K562 (cell line): ENCODE results near the gene SLIT1. TPM values are rescaled to one million over a fixed set of nuclear protein-coding genes. Genes with fewer than 3 reads are reported as not detected.

Source experiments
- ATAC-seq: fragments of 200-7000 bp; cut with Tn5 transposase; 3 replicates; pipeline ENCODE4 v1.9.1; 2020; ENCODE audit warnings: moderate library complexity
- BruUV-seq: library from RNA; stranded (reverse); fragments of 400-500 nt; replicated peaks from 2 replicates; lab custom pipeline; 2021; lab: Mats Ljungman, UMichigan
- CTCF ChIA-PET: fragments of 300-600 bp; formaldehyde crosslinking; extraction: SDS; loops from one replicate; lab custom pipeline; 2021; ENCODE audit warnings: low intra/inter-chr PET ratio; lab: Yijun Ruan, JAX
- POLR2A ChIA-PET: fragments of 300-600, 350-650 bp; sonication (Branson Sonifier 250); formaldehyde crosslinking; extraction: SDS; loops from one replicate; lab custom pipeline; 2021; ENCODE audit warnings: antibody characterized with exemption, inconsistent platforms; lab: Yijun Ruan, JAX
- DNase-seq, 4 experiments: peaks; one replicate each; pipeline versions ENCODE4 v3.0.0 to v3.0.0-alpha.2; 2011 to 2018; ENCODE audit warnings: low spot score in 3 of 4, mixed read lengths in 3 of 4; ENCODE audit errors: extremely low read depth in 1 of 4
- FAIRE-seq: peaks from 2 replicates; lab custom pipeline; 2011; peaks lifted over from hg19 to GRCh38; lab: Jason Lieb, UNC
- H2AFZ ChIP-seq: 2 replicates; pipeline ENCODE4 v1.6.0; 2011; ENCODE audit warnings: low read depth, low read length, control low read depth, inconsistent platforms
- H3K27ac ChIP-seq: fragments of 200-600 bp; 3 replicates; pipeline ENCODE4 v1.8.0; 2011; ENCODE audit warnings: low read depth, mild to moderate bottlenecking, control low read depth, inconsistent platforms, low read length, moderate library complexity, mixed read lengths; ENCODE audit errors: extremely low read depth
- H3K27me3 ChIP-seq, 2 experiments: fragments of 300-600 bp in 1 of 2; 2 replicates in 1 of 2; 3 replicates in 1 of 2; pipeline versions ENCODE4 v1.6.0 to v1.8.0; 2011; ENCODE audit warnings: inconsistent platforms in 2 of 2, low read length in 2 of 2, mild to moderate bottlenecking in 1 of 2, mixed read lengths in 1 of 2, moderate library complexity in 1 of 2; ENCODE audit not compliant: control insufficient read depth in 2 of 2, insufficient read depth in 2 of 2
- H3K36me3 ChIP-seq: fragments of 300-600 bp; 3 replicates; pipeline ENCODE4 v1.8.0; 2011; ENCODE audit warnings: mild to moderate bottlenecking, low read length, inconsistent platforms; ENCODE audit not compliant: control insufficient read depth, insufficient read depth
- H3K4me1 ChIP-seq, 2 experiments: fragments of 200-600 bp in 1 of 2; replicated peaks in 1 of 2; 2 replicates in 1 of 2; 3 replicates in 1 of 2; pipeline versions ENCODE4 v1.5.1 to v1.8.0; 2011; ENCODE audit warnings: inconsistent platforms in 2 of 2, low read length in 2 of 2, mild to moderate bottlenecking in 1 of 2, mixed read lengths in 1 of 2, moderate library complexity in 1 of 2; ENCODE audit not compliant: control insufficient read depth in 2 of 2, insufficient read depth in 2 of 2
- H3K4me2 ChIP-seq: 2 replicates; pipeline ENCODE4 v1.6.1; 2011; ENCODE audit warnings: low read length, control low read depth, inconsistent platforms, mixed read lengths; ENCODE audit not compliant: insufficient read depth
- H3K4me3 ChIP-seq: fragments of 200-600 bp; sonication (generic), shearing (Covaris generic); 2 replicates; pipeline ENCODE4 v1.5.1; 2016; ENCODE audit warnings: control low read depth, inconsistent platforms
- H3K79me2 ChIP-seq: fragments of 200-600 bp; 3 replicates; pipeline ENCODE4 v1.8.0; 2011; ENCODE audit warnings: low read length, inconsistent platforms; ENCODE audit not compliant: control insufficient read depth, insufficient read depth
- H3K9ac ChIP-seq, 2 experiments: 2 replicates each; pipeline versions ENCODE4 v1.6.0 to v1.6.1; 2011; ENCODE audit warnings: low read depth in 2 of 2, low read length in 2 of 2, control low read depth in 1 of 2, inconsistent platforms in 1 of 2, mild to moderate bottlenecking in 1 of 2, mixed read lengths in 1 of 2; ENCODE audit not compliant: insufficient read depth in 1 of 2
- H3K9me1 ChIP-seq: one replicate; pipeline ENCODE4 v1.6.0; 2011; ENCODE audit warnings: inconsistent platforms, mild to moderate bottlenecking, low read length, moderate library complexity; ENCODE audit not compliant: control insufficient read depth, insufficient read depth
- H3K9me3 ChIP-seq: replicated peaks from 2 replicates; pipeline ENCODE4 v1.5.1; 2011; ENCODE audit warnings: low read depth, low read length, inconsistent platforms; ENCODE audit not compliant: control insufficient read depth, insufficient read depth
- H4K20me1 ChIP-seq: replicated peaks from 2 replicates; pipeline ENCODE4 v1.6.1; 2011; ENCODE audit warnings: low read length, inconsistent platforms, mixed read lengths; ENCODE audit not compliant: control insufficient read depth, insufficient read depth
- SRSF9 ChIP-seq: fragments of 200-400 bp; formaldehyde crosslinking; IDR thresholded peaks from 2 replicates; pipeline ENCODE4 v1.6.1; 2017; ENCODE audit warnings: low read depth, low read length, borderline replicate concordance
- TAF7 ChIP-seq: fragments of 450-650 bp; IDR thresholded peaks from 2 replicates; pipeline ENCODE4 v1.6.1; 2016; ENCODE audit warnings: missing genetic modification characterization, missing compliant biosample characterization
- WGBS: fragments of 100-300 bp; shearing (Covaris generic); methylation state at CpG from one replicate; pipeline ENCODE4 v1.1.6; 2016; ENCODE audit warnings: low coverage, mixed read lengths; ENCODE audit not compliant: insufficient coverage; ENCODE audit errors: missing lambda C conversion rate; 5-methylcytosine and 5-hydroxymethylcytosine counted together
- in situ Hi-C: fragments of 300-500 bp; cut with MboI; formaldehyde crosslinking; loops from 4 replicates; pipeline ENCODE4 v1.15.0; 2018; ENCODE audit warnings: inconsistent platforms, mixed read lengths
- intact Hi-C: fragments of 100-400 bp; cut with micrococcal nuclease; formaldehyde crosslinking; loops from 2 replicates; pipeline ENCODE4 v1.14.2; 2022
- polyA plus RNA-seq, 8 experiments: library from polyadenylated mRNA; depleted of rRNA in 4 of 8; stranded (reverse) in 5 of 8; unstranded in 3 of 8; fragments of >200 nt; fragmentation: Nextera tagmentation in 2 of 8; fragmentation: Illumina TruSeq in 1 of 8; extraction: Ambion mirVana in 2 of 8; extraction: Trizol in 1 of 8; gene quantifications; 2 replicates each; pipeline versions ENCODE4 v1.2.1 to v1.2.3, GENCODE V29; 2011 to 2014; ENCODE audit warnings: inconsistent platforms in 1 of 8, missing spikeins in 1 of 8
- total RNA-seq, 7 experiments: library from RNA; depleted of rRNA in 6 of 7; stranded (reverse); fragments of >200 nt in 6 of 7; fragmentation: Illumina TruSeq in 2 of 7; extraction: Trizol in 2 of 7; gene quantifications; 2 replicates each; pipeline versions ENCODE4 v1.2.1 to v1.2.3, GENCODE V29; 2011 to 2021; ENCODE audit warnings: low replicate concordance in 1 of 7
- TF ChIP-seq, protein P1 (sequence below): fragments of 250-450 bp; sonication (Bioruptor Pico); IDR thresholded peaks from 2 replicates; pipeline ENCODE4 v1.4.0; 2020; ENCODE audit warnings: mild to moderate bottlenecking, moderate library complexity, borderline replicate concordance

Gene SLIT1
- total and polyA plus RNA-seq, 9 of the 15 experiments (the other 6 are each of a cell fraction or from before 2014, with no cell fraction given), result 0.01 to 0.11 (median 0.04) TPM; not detected in 3

DNA sequence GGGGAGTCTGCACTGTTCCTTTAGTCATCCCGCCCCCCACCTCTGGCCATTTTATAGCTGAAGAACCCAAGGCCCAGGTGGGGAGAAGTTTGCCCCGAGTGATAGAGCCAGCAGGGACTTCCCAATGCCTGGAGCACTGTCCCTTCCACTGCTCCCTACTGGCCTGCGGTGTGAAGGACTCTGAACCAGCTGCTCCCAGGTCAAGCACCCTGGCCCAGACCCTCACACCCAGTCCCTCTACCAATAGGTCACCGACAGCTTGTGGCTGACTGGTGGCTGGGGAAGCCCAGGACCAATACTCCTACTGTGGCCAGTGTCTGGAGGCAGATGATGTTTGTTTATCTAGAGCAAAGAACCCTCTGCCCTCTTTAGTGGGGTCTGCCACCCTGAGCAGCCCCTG lies 185.8 kb downstream of the SLIT1 start:
- Histone ChIP-seq H3K27me3 (no peaks in the 10 kb centered on the region), H4K20me1 (no peaks in the 10 kb centered on the region), H3K4me2 (no peak overlapping the region), H3K9me3 (no peaks in the 10 kb centered on the region), H3K9me1 (no peaks in the 10 kb centered on the region), H3K27ac (no peak overlapping the region), H3K4me1 (peaks cover 2 to 3% of the 10 kb centered on the region in 2 experiments; a peak in 2 of 5 replicates), H3K79me2 (no peaks in the 10 kb centered on the region), H3K36me3 (no peaks in the 10 kb centered on the region), H3K9ac (no peak overlapping the region), H3K4me3 (no peak overlapping the region), H2AFZ (no peak overlapping the region)
- CTCF ChIA-PET, result no interaction called here
- BruUV-seq, result no TSS peak
- intact Hi-C loops, result no loop called here
- in situ Hi-C loops, result no loop called here
- POLR2A ChIA-PET, result no interaction called here
- ATAC-seq (peak; percentile 20; the same call in 1 of the 3 replicates), FAIRE-seq (no peak), DNase-seq (no peak)
- WGBS, result 4% methylated on average over 3 of the region's 4 CpGs
- TF ChIP-seq SRSF9, result no peak
- TF ChIP-seq TAF7, result no peak
- TF ChIP-seq, protein P1, sequence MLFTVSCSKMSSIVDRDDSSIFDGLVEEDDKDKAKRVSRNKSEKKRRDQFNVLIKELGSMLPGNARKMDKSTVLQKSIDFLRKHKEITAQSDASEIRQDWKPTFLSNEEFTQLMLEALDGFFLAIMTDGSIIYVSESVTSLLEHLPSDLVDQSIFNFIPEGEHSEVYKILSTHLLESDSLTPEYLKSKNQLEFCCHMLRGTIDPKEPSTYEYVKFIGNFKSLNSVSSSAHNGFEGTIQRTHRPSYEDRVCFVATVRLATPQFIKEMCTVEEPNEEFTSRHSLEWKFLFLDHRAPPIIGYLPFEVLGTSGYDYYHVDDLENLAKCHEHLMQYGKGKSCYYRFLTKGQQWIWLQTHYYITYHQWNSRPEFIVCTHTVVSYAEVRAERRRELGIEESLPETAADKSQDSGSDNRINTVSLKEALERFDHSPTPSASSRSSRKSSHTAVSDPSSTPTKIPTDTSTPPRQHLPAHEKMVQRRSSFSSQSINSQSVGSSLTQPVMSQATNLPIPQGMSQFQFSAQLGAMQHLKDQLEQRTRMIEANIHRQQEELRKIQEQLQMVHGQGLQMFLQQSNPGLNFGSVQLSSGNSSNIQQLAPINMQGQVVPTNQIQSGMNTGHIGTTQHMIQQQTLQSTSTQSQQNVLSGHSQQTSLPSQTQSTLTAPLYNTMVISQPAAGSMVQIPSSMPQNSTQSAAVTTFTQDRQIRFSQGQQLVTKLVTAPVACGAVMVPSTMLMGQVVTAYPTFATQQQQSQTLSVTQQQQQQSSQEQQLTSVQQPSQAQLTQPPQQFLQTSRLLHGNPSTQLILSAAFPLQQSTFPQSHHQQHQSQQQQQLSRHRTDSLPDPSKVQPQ, result no peak
